HG02759 (cell line): ENCODE results near the gene LMX1B.

Experiments used
- ATAC-seq: cut with Tn5 transposase; IDR thresholded peaks from one replicate; pipeline ENCODE4 v1.9.1; 2021; ENCODE audit warnings: mild to moderate bottlenecking, moderate library complexity; ENCODE audit not compliant: unreplicated experiment

Gene LMX1B

GRCh38 chr9:126630458-126631237 is 16.9 kb downstream of the LMX1B start:
- ATAC-seq, result no peak

- ATAC-seq, result no peak
Observed at GRCh38 chr9:126631254-126631653, 17.5 kb downstream of the LMX1B start.

GRCh38 chr9:126633881-126634558 is 20.3 kb downstream of the LMX1B start:
- no peak for ATAC-seq

GRCh38 chr9:126635061-126635460 is 21.3 kb downstream of the LMX1B start:
- ATAC-seq, result no peak

- no peak for ATAC-seq
Observed at GRCh38 chr9:126635661-126636439, 22.1 kb downstream of the LMX1B start.

GRCh38 chr9:126636983-126637798 is 23.5 kb downstream of the LMX1B start:
- no peak for ATAC-seq

GRCh38 chr9:126638571-126639132 is 24.9 kb downstream of the LMX1B start:
- ATAC-seq, result no peak

GRCh38 chr9:126639318-126640000 is 25.7 kb downstream of the LMX1B start:
- no peak for ATAC-seq

GRCh38 chr9:126641118-126641851 is 27.6 kb downstream of the LMX1B start:
- no peak for ATAC-seq

- ATAC-seq, result no peak
Observed at GRCh38 chr9:126642010-126642744, 28.4 kb downstream of the LMX1B start.

GRCh38 chr9:126642839-126643238 is 29.1 kb downstream of the LMX1B start:
- no peak for ATAC-seq

GRCh38 chr9:126643945-126644527 is 30.3 kb downstream of the LMX1B start:
- ATAC-seq, result no peak

- ATAC-seq, result no peak
Observed at GRCh38 chr9:126646162-126646561, 32.4 kb downstream of the LMX1B start.

GRCh38 chr9:126647585-126648411 is 34.1 kb downstream of the LMX1B start:
- no peak for ATAC-seq

- ATAC-seq, result no peak
Observed at GRCh38 chr9:126649477-126649876, 35.7 kb downstream of the LMX1B start.

GRCh38 chr9:126650404-126651341 is 36.9 kb downstream of the LMX1B start:
- ATAC-seq, result no peak
